ENCODE measurements around the gene RMRP.

DNA sequence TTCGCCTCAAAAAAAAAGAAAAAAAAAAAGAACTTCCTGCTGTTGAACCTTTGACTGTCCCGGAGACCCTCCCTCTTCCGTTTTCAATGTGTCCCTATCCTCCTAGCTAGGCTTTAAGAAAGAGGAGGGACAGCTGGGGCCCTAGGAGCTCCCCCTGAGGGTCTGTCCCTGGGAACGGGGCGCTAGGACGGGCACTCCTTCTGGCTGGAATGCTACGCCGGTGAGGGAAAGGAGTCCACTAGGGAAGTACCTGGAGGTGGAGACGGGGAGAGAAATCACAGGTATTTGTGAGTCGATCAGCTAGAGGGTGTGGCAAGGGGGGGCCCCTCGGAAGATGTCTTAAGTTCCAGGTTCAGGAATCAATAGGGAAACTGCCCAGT lies 11.7 kb downstream of the RMRP start:
- TF ChIP-seq, protein P1, sequence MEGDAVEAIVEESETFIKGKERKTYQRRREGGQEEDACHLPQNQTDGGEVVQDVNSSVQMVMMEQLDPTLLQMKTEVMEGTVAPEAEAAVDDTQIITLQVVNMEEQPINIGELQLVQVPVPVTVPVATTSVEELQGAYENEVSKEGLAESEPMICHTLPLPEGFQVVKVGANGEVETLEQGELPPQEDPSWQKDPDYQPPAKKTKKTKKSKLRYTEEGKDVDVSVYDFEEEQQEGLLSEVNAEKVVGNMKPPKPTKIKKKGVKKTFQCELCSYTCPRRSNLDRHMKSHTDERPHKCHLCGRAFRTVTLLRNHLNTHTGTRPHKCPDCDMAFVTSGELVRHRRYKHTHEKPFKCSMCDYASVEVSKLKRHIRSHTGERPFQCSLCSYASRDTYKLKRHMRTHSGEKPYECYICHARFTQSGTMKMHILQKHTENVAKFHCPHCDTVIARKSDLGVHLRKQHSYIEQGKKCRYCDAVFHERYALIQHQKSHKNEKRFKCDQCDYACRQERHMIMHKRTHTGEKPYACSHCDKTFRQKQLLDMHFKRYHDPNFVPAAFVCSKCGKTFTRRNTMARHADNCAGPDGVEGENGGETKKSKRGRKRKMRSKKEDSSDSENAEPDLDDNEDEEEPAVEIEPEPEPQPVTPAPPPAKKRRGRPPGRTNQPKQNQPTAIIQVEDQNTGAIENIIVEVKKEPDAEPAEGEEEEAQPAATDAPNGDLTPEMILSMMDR (IDR thresholded peaks at IDR 0.05), result no peak
- no peak for TF ChIP-seq POLR2A (IDR thresholded peaks at IDR 0.05)

Measured in lower leg skin (tissue), 3 donors.